Measurements from ENCODE around the gene DAB2. TPM values are rescaled to one million over a fixed set of nuclear protein-coding genes. Genes with fewer than 3 reads are reported as not detected.

Gene DAB2
- total RNA-seq, 1 experiment from 2014 or later: 2.3 TPM

- Histone ChIP-seq H3K79me2 (ENCODE audit: insufficient read depth, low read length) (no peaks in the 10 kb centered on the region), H3K4me1 (ENCODE audit: insufficient read depth, low read length) (no peaks in the 10 kb centered on the region), H3K9ac (ENCODE audit: extremely low read depth, insufficient read length, low read length) (no peak overlapping the region), H4K20me1 (ENCODE audit: control insufficient read depth, insufficient read depth, insufficient read length) (no peaks in the 10 kb centered on the region), H3K27ac (ENCODE audit: insufficient read length, low read depth, low read length) (no peak overlapping the region), H3K79me1 (ENCODE audit: insufficient read depth, low read depth, low read length, poor library complexity, severe bottlenecking) (no peaks in the 10 kb centered on the region), H3K56ac (ENCODE audit: insufficient read length, low read depth, low read length) (no peak overlapping the region), H3K18ac (ENCODE audit: insufficient read length, low read depth, low read length) (no peak overlapping the region), H3K23ac (ENCODE audit: insufficient read length, low read depth, low read length) (no peak overlapping the region), H4K5ac (ENCODE audit: insufficient read length, low read depth, low read length) (no peak overlapping the region), H3K4ac (ENCODE audit: low read depth, low read length) (no peak overlapping the region), H3K23me2 (ENCODE audit: insufficient read length, low read depth, low read length, poor library complexity, severe bottlenecking) (no peaks in the 10 kb centered on the region), H3T11ph (ENCODE audit: low read length) (no peak overlapping the region), H3K9me3 (ENCODE audit: control insufficient read depth, low read depth, low read length) (no peaks in the 10 kb centered on the region), H3K27me3 (ENCODE audit: insufficient read depth, low read length) (no peaks in the 10 kb centered on the region), H3K4me2 (ENCODE audit: insufficient read depth, insufficient read length, low read length) (no peak overlapping the region), H2AK5ac (ENCODE audit: insufficient read length, low read length) (no peak overlapping the region), H3K14ac (ENCODE audit: insufficient read depth, low read length) (no peak overlapping the region), H2AFZ (ENCODE audit: low read length) (no peak overlapping the region), H2BK12ac (ENCODE audit: insufficient read length, low read depth, low read length) (no peak overlapping the region), H2BK20ac (ENCODE audit: low read depth, low read length, poor library complexity, severe bottlenecking) (no peak overlapping the region), H2BK5ac (ENCODE audit: insufficient read length, low read length) (no peak overlapping the region), H4K91ac (ENCODE audit: insufficient read length, low read depth, low read length) (no peak overlapping the region), H2BK15ac (ENCODE audit: low read depth, low read length) (no peak overlapping the region), H4K8ac (replicated peaks; ENCODE audit: insufficient read length, low read depth, low read length) (no peak overlapping the region), H2BK120ac (ENCODE audit: low read depth, low read length, poor library complexity, severe bottlenecking) (no peak overlapping the region)
- no CpG with 5 or more reads among the region's 3 CpGs for WGBS (ENCODE audit: extremely low coverage, insufficient read length, low lambda C conversion rate)
- Mint-ChIP-seq H3K9me3 (no peaks in the 10 kb centered on the region), H3K36me3 (ENCODE audit: insufficient read depth in 1 of 3, low read depth in 3 of 3) (no peaks in the 10 kb centered on the region), H3K27ac (no peak overlapping the region), H3K4me1 (peaks cover 2 to 3% of the 10 kb centered on the region in 2 experiments; a peak in 1 of 4 replicates), H3K27me3 (ENCODE audit: low read depth) (no peaks in the 10 kb centered on the region), H3K4me3 (no peak overlapping the region)
- TF ChIP-seq CTCF (conservative IDR thresholded peaks at IDR 0.05): no peak
- no peak for DNase-seq
Observed at GRCh38 chr5:39471836-39472508, 47.2 kb upstream of the DAB2 start.

All from H9 (cell line).